ENCODE data around the gene GPD1. TPM values are rescaled to one million over a fixed set of nuclear protein-coding genes. Genes with fewer than 3 reads are reported as not detected.

GPD1 gene
- total and polyA plus RNA-seq, 10 of the 15 experiments (the other 5 are each of a cell fraction or from before 2014, with no cell fraction given) = 0.04 to 0.61 (median 0.26) TPM; not detected in 1

Other genes with a start within 250 kb of the GPD1 start
Only the 7 nearest of the 10 such genes appear.
- gene AQP5, start 142.1 kb upstream of the GPD1 start, total RNA-seq (2014; rRNA removed) = not detected in 2 replicates
- not detected in 2 replicates for gene AQP5, start 142.1 kb upstream of the GPD1 start, total RNA-seq (2014; rRNA removed; fragmentation: Illumina TruSeq; extraction: Trizol)
- not detected in 2 replicates for gene AQP5, start 142.1 kb upstream of the GPD1 start, total RNA-seq (2021)
- gene AQP5, start 142.1 kb upstream of the GPD1 start, polyA plus RNA-seq (2011; rRNA removed) = not detected in 2 replicates
- not detected in 2 replicates for gene AQP5, start 142.1 kb upstream of the GPD1 start, polyA plus RNA-seq (2014; fragmentation: Illumina TruSeq; extraction: Trizol)
- gene AQP5, start 142.1 kb upstream of the GPD1 start, polyA plus RNA-seq (2014; fragmentation: Nextera tagmentation; extraction: Ambion mirVana) = not detected
- gene AQP5, start 142.1 kb upstream of the GPD1 start, polyA plus RNA-seq (2014; rRNA removed) = not detected in 2 replicates
- gene AQP5, start 142.1 kb upstream of the GPD1 start, polyA plus RNA-seq (2016; fragmentation: Nextera tagmentation; extraction: Ambion mirVana) = not detected
- gene AQP6, start 131.1 kb upstream of the GPD1 start, total RNA-seq (2014; rRNA removed) = not detected in 2 replicates
- gene AQP6, start 131.1 kb upstream of the GPD1 start, total RNA-seq (2014; rRNA removed; fragmentation: Illumina TruSeq; extraction: Trizol) = not detected in 2 replicates
- gene AQP6, start 131.1 kb upstream of the GPD1 start, total RNA-seq (2021) = not detected in 2 replicates
- gene AQP6, start 131.1 kb upstream of the GPD1 start, polyA plus RNA-seq (2011; rRNA removed) = not detected in 2 replicates
- gene AQP6, start 131.1 kb upstream of the GPD1 start, polyA plus RNA-seq (2014; fragmentation: Illumina TruSeq; extraction: Trizol) = not detected in 2 replicates
- not detected for gene AQP6, start 131.1 kb upstream of the GPD1 start, polyA plus RNA-seq (2014; fragmentation: Nextera tagmentation; extraction: Ambion mirVana)
- gene AQP6, start 131.1 kb upstream of the GPD1 start, polyA plus RNA-seq (2014; rRNA removed) = not detected in 2 replicates
- not detected for gene AQP6, start 131.1 kb upstream of the GPD1 start, polyA plus RNA-seq (2016; fragmentation: Nextera tagmentation; extraction: Ambion mirVana)
- gene RACGAP1, start 78.5 kb upstream of the GPD1 start, total RNA-seq (2014; rRNA removed) = 68.3 and 76.5 TPM in 2 replicates
- gene RACGAP1, start 78.5 kb upstream of the GPD1 start, total RNA-seq (2014; rRNA removed; fragmentation: Illumina TruSeq; extraction: Trizol) = 74.2 and 75.9 TPM in 2 replicates
- gene RACGAP1, start 78.5 kb upstream of the GPD1 start, total RNA-seq (2021) = 87.9 and 95.5 TPM in 2 replicates
- 86.0 and 113 TPM in 2 replicates for gene RACGAP1, start 78.5 kb upstream of the GPD1 start, polyA plus RNA-seq (2011; rRNA removed)
- 82.0 and 93.1 TPM in 2 replicates for gene RACGAP1, start 78.5 kb upstream of the GPD1 start, polyA plus RNA-seq (2014; fragmentation: Illumina TruSeq; extraction: Trizol)
- 10 to 100 TPM; 32.4 to 40.7 TPM for gene RACGAP1, start 78.5 kb upstream of the GPD1 start, polyA plus RNA-seq (2014; fragmentation: Nextera tagmentation; extraction: Ambion mirVana)
- 47.3 and 59.2 TPM in 2 replicates for gene RACGAP1, start 78.5 kb upstream of the GPD1 start, polyA plus RNA-seq (2014; rRNA removed)
- gene RACGAP1, start 78.5 kb upstream of the GPD1 start, polyA plus RNA-seq (2016; fragmentation: Nextera tagmentation; extraction: Ambion mirVana) = 10 to 100 TPM; 78.2 TPM
- gene ASIC1, start 46.4 kb upstream of the GPD1 start, total RNA-seq (2014; rRNA removed) = 0.05 and 0.28 TPM in 2 replicates
- not detected in 2 replicates for gene ASIC1, start 46.4 kb upstream of the GPD1 start, total RNA-seq (2014; rRNA removed; fragmentation: Illumina TruSeq; extraction: Trizol)
- gene ASIC1, start 46.4 kb upstream of the GPD1 start, total RNA-seq (2021) = 0.13 and 0.26 TPM in 2 replicates
- gene ASIC1, start 46.4 kb upstream of the GPD1 start, polyA plus RNA-seq (2011; rRNA removed) = 0.14 and 0.27 TPM in 2 replicates
- 0.08 and 0.09 TPM in 2 replicates for gene ASIC1, start 46.4 kb upstream of the GPD1 start, polyA plus RNA-seq (2014; fragmentation: Illumina TruSeq; extraction: Trizol)
- under 1 TPM in 1 of 2 experiments, not detected in 1; 0.02 TPM for gene ASIC1, start 46.4 kb upstream of the GPD1 start, polyA plus RNA-seq (2014; fragmentation: Nextera tagmentation; extraction: Ambion mirVana)
- 0.01 and 0.15 TPM in 2 replicates for gene ASIC1, start 46.4 kb upstream of the GPD1 start, polyA plus RNA-seq (2014; rRNA removed)
- not detected for gene ASIC1, start 46.4 kb upstream of the GPD1 start, polyA plus RNA-seq (2016; fragmentation: Nextera tagmentation; extraction: Ambion mirVana)
- 83.2 and 90.4 TPM in 2 replicates for gene SMARCD1, start 18.7 kb upstream of the GPD1 start, total RNA-seq (2014; rRNA removed)
- gene SMARCD1, start 18.7 kb upstream of the GPD1 start, total RNA-seq (2014; rRNA removed; fragmentation: Illumina TruSeq; extraction: Trizol) = 46.6 and 51.7 TPM in 2 replicates
- 78.7 and 90.1 TPM in 2 replicates for gene SMARCD1, start 18.7 kb upstream of the GPD1 start, total RNA-seq (2021)
- 38.7 and 67.2 TPM in 2 replicates for gene SMARCD1, start 18.7 kb upstream of the GPD1 start, polyA plus RNA-seq (2011; rRNA removed)
- 92.4 and 96.2 TPM in 2 replicates for gene SMARCD1, start 18.7 kb upstream of the GPD1 start, polyA plus RNA-seq (2014; fragmentation: Illumina TruSeq; extraction: Trizol)
- 1 to 10 TPM; 1.4 to 2.9 TPM for gene SMARCD1, start 18.7 kb upstream of the GPD1 start, polyA plus RNA-seq (2014; fragmentation: Nextera tagmentation; extraction: Ambion mirVana)
- gene SMARCD1, start 18.7 kb upstream of the GPD1 start, polyA plus RNA-seq (2014; rRNA removed) = 66.1 and 97.4 TPM in 2 replicates
- gene SMARCD1, start 18.7 kb upstream of the GPD1 start, polyA plus RNA-seq (2016; fragmentation: Nextera tagmentation; extraction: Ambion mirVana) = 10 to 100 TPM; 12.6 to 13.4 TPM
- gene COX14, start 8.2 kb downstream of the GPD1 start, total RNA-seq (2014; rRNA removed) = 73.1 and 82.0 TPM in 2 replicates
- gene COX14, start 8.2 kb downstream of the GPD1 start, total RNA-seq (2014; rRNA removed; fragmentation: Illumina TruSeq; extraction: Trizol) = 44.6 and 45.3 TPM in 2 replicates
- 56.1 and 58.0 TPM in 2 replicates for gene COX14, start 8.2 kb downstream of the GPD1 start, total RNA-seq (2021)
- gene COX14, start 8.2 kb downstream of the GPD1 start, polyA plus RNA-seq (2011; rRNA removed) = 97.8 and 140 TPM in 2 replicates
- gene COX14, start 8.2 kb downstream of the GPD1 start, polyA plus RNA-seq (2014; fragmentation: Illumina TruSeq; extraction: Trizol) = 37.6 and 51.7 TPM in 2 replicates
- gene COX14, start 8.2 kb downstream of the GPD1 start, polyA plus RNA-seq (2014; fragmentation: Nextera tagmentation; extraction: Ambion mirVana) = 100 to 1,000 TPM; 323 to 361 TPM
- 99.8 and 109 TPM in 2 replicates for gene COX14, start 8.2 kb downstream of the GPD1 start, polyA plus RNA-seq (2014; rRNA removed)
- 100 to 1,000 TPM; 181 to 187 TPM for gene COX14, start 8.2 kb downstream of the GPD1 start, polyA plus RNA-seq (2016; fragmentation: Nextera tagmentation; extraction: Ambion mirVana)
- 29.8 and 33.7 TPM in 2 replicates for gene CERS5, start 63.4 kb downstream of the GPD1 start, total RNA-seq (2014; rRNA removed)
- gene CERS5, start 63.4 kb downstream of the GPD1 start, total RNA-seq (2014; rRNA removed; fragmentation: Illumina TruSeq; extraction: Trizol) = 20.7 and 25.4 TPM in 2 replicates
- 29.8 and 33.8 TPM in 2 replicates for gene CERS5, start 63.4 kb downstream of the GPD1 start, total RNA-seq (2021)
- gene CERS5, start 63.4 kb downstream of the GPD1 start, polyA plus RNA-seq (2011; rRNA removed) = 45.7 and 50.1 TPM in 2 replicates
- 26.5 and 36.3 TPM in 2 replicates for gene CERS5, start 63.4 kb downstream of the GPD1 start, polyA plus RNA-seq (2014; fragmentation: Illumina TruSeq; extraction: Trizol)
- 10 to 100 TPM in 1 of 2 experiments, 1 to 10 TPM in 1; 6.8 to 12.2 TPM for gene CERS5, start 63.4 kb downstream of the GPD1 start, polyA plus RNA-seq (2014; fragmentation: Nextera tagmentation; extraction: Ambion mirVana)
- gene CERS5, start 63.4 kb downstream of the GPD1 start, polyA plus RNA-seq (2014; rRNA removed) = 29.1 and 35.9 TPM in 2 replicates
- 10 to 100 TPM; 43.8 to 44.4 TPM for gene CERS5, start 63.4 kb downstream of the GPD1 start, polyA plus RNA-seq (2016; fragmentation: Nextera tagmentation; extraction: Ambion mirVana)

Data from GM12878 (cell line).